Measurements from ENCODE around the gene KCNN4. TPM values are rescaled to one million over a fixed set of nuclear protein-coding genes. Genes with fewer than 3 reads are reported as not detected.
A peak's percentile ranks its signal among the peaks of the same experiment; 100 is the strongest.

Gene KCNN4
- total and polyA plus RNA-seq, 2 of the 13 experiments (the other 11 are each of a cell fraction or from before 2014, with no cell fraction given) = 0.13 to 0.25 TPM

DNA sequence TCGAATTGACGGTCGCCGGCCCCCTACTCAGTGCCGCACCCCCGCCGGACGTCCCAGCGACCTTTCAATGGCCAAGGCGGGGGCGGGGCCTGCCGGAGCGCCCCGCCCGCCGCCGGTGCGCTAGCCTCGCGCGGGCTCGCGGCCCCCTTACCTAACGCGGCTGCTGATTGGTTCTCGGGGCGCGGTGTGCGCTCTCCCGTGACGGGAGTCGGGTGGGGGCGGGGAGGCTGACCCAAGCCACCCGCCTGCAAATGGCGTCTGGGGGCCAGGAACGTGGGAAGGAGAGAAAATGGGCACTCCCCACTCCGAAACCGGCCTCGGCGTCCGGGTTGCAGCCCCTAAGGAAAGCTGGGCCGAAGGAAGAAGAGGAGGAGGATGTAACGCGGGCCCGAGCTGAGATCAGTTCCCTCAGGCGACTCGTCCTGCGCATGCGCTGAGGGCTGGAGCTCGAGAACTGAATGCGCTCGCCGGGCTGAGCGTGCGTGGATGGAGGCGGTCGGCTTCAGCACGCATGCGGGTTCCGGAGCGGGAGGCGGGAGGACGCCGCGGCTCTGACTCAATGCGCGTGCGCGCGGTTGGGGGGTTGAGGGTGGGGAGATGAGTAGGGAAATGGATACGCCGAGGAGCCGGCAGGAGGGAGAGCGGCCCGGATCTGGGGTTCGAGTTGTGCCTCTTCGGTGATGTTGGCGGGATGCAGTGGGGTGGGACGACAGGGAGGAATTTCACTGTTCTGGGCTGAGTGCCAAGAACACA is 26.1 kb downstream of the KCNN4 start, which contains the start of gene SMG9 (continued):
- TF ChIP-seq, protein P1, sequence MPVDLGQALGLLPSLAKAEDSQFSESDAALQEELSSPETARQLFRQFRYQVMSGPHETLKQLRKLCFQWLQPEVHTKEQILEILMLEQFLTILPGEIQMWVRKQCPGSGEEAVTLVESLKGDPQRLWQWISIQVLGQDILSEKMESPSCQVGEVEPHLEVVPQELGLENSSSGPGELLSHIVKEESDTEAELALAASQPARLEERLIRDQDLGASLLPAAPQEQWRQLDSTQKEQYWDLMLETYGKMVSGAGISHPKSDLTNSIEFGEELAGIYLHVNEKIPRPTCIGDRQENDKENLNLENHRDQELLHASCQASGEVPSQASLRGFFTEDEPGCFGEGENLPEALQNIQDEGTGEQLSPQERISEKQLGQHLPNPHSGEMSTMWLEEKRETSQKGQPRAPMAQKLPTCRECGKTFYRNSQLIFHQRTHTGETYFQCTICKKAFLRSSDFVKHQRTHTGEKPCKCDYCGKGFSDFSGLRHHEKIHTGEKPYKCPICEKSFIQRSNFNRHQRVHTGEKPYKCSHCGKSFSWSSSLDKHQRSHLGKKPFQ (CRISPR knock-in tag; IDR thresholded peaks at IDR 0.05; ENCODE audit: insufficient replicate concordance) = peak; percentile 93
- TF ChIP-seq MTA3 (CRISPR knock-in tag; IDR thresholded peaks at IDR 0.05) (no peak), PREB (CRISPR knock-in tag; IDR thresholded peaks at IDR 0.05) (no peak), ZNF766 (CRISPR knock-in tag; IDR thresholded peaks at IDR 0.05; ENCODE audit: borderline replicate concordance) (no peak; the same call in 1 of the 2 replicates), ZNF891 (CRISPR knock-in tag; IDR thresholded peaks at IDR 0.05) (peak; percentile 47), ZC3H4 (CRISPR knock-in tag; IDR thresholded peaks at IDR 0.05; ENCODE audit: borderline replicate concordance) (no peak), SKI (IDR thresholded peaks at IDR 0.05; ENCODE audit: partially characterized antibody) (no peak), ZBTB8A (CRISPR knock-in tag; IDR thresholded peaks at IDR 0.05; ENCODE audit: borderline replicate concordance, low read depth) (no peak), XBP1 (CRISPR knock-in tag; IDR thresholded peaks at IDR 0.05) (no peak), CREB1 (IDR thresholded peaks at IDR 0.05) (peak; percentile 71), CREB1 (CRISPR knock-in tag; IDR thresholded peaks at IDR 0.05) (no peak), ZNF569 (CRISPR knock-in tag; IDR thresholded peaks at IDR 0.05; ENCODE audit: borderline replicate concordance) (no peak), ZNF350 (CRISPR knock-in tag; IDR thresholded peaks at IDR 0.05; ENCODE audit: borderline replicate concordance, low read depth) (peak; percentile 84; the same call in 1 of the 2 replicates), SIX1 (CRISPR knock-in tag; IDR thresholded peaks at IDR 0.05; ENCODE audit: borderline replicate concordance) (no peak), GLI4 (CRISPR knock-in tag; IDR thresholded peaks at IDR 0.05; ENCODE audit: borderline replicate concordance) (peak; percentile 58; the same call in 1 of the 2 replicates), ZNF337 (CRISPR knock-in tag; IDR thresholded peaks at IDR 0.05; ENCODE audit: borderline replicate concordance, low read depth) (no peak), ZBTB39 (CRISPR knock-in tag; IDR thresholded peaks at IDR 0.05) (no peak), ERF (CRISPR knock-in tag; IDR thresholded peaks at IDR 0.05) (peak; percentile 78; the same call in 1 of the 2 replicates)
- TF ChIP-seq, protein P2, sequence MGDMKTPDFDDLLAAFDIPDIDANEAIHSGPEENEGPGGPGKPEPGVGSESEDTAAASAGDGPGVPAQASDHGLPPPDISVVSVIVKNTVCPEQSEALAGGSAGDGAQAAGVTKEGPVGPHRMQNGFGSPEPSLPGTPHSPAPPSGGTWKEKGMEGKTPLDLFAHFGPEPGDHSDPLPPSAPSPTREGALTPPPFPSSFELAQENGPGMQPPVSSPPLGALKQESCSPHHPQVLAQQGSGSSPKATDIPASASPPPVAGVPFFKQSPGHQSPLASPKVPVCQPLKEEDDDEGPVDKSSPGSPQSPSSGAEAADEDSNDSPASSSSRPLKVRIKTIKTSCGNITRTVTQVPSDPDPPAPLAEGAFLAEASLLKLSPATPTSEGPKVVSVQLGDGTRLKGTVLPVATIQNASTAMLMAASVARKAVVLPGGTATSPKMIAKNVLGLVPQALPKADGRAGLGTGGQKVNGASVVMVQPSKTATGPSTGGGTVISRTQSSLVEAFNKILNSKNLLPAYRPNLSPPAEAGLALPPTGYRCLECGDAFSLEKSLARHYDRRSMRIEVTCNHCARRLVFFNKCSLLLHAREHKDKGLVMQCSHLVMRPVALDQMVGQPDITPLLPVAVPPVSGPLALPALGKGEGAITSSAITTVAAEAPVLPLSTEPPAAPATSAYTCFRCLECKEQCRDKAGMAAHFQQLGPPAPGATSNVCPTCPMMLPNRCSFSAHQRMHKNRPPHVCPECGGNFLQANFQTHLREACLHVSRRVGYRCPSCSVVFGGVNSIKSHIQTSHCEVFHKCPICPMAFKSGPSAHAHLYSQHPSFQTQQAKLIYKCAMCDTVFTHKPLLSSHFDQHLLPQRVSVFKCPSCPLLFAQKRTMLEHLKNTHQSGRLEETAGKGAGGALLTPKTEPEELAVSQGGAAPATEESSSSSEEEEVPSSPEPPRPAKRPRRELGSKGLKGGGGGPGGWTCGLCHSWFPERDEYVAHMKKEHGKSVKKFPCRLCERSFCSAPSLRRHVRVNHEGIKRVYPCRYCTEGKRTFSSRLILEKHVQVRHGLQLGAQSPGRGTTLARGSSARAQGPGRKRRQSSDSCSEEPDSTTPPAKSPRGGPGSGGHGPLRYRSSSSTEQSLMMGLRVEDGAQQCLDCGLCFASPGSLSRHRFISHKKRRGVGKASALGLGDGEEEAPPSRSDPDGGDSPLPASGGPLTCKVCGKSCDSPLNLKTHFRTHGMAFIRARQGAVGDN (CRISPR knock-in tag; IDR thresholded peaks at IDR 0.05) = peak; percentile 89
- TF ChIP-seq, protein P3, sequence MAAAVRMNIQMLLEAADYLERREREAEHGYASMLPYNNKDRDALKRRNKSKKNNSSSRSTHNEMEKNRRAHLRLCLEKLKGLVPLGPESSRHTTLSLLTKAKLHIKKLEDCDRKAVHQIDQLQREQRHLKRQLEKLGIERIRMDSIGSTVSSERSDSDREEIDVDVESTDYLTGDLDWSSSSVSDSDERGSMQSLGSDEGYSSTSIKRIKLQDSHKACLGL (CRISPR knock-in tag; IDR thresholded peaks at IDR 0.05) = peak; percentile 71
